ENCODE data around the gene GPD2.

Gene GPD2

DNA sequence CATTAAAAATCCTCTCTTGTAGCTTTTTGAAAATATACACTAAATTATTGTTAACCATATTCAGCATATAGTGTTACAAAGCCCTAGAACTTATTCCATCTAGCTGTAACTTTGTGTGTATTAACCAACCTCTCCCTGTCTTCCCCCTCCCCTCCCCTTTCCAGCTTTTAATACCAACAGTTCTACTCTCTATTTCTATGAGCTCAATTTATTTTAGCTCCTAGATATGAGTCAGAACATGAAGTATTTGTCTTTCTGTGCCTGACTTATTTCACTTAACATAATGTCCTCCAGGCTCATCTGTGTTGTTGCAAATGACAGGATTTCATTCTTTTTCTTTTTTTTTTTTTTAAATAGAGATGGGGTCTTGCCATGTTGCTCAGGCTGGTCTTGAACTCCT lies 45.1 kb downstream of the GPD2 start (continued):
- TF ChIP-seq, protein P1, sequence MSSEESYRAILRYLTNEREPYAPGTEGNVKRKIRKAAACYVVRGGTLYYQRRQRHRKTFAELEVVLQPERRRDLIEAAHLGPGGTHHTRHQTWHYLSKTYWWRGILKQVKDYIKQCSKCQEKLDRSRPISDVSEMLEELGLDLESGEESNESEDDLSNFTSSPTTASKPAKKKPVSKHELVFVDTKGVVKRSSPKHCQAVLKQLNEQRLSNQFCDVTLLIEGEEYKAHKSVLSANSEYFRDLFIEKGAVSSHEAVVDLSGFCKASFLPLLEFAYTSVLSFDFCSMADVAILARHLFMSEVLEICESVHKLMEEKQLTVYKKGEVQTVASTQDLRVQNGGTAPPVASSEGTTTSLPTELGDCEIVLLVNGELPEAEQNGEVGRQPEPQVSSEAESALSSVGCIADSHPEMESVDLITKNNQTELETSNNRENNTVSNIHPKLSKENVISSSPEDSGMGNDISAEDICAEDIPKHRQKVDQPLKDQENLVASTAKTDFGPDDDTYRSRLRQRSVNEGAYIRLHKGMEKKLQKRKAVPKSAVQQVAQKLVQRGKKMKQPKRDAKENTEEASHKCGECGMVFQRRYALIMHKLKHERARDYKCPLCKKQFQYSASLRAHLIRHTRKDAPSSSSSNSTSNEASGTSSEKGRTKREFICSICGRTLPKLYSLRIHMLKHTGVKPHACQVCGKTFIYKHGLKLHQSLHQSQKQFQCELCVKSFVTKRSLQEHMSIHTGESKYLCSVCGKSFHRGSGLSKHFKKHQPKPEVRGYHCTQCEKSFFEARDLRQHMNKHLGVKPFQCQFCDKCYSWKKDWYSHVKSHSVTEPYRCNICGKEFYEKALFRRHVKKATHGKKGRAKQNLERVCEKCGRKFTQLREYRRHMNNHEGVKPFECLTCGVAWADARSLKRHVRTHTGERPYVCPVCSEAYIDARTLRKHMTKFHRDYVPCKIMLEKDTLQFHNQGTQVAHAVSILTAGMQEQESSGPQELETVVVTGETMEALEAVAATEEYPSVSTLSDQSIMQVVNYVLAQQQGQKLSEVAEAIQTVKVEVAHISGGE (tag by site-specific recombination; conservative IDR thresholded peaks at IDR 0.05; ENCODE audit: low read depth), result no peak
- TF ChIP-seq ZNF624 (tag by site-specific recombination; IDR thresholded peaks at IDR 0.05), result no peak

DNA sequence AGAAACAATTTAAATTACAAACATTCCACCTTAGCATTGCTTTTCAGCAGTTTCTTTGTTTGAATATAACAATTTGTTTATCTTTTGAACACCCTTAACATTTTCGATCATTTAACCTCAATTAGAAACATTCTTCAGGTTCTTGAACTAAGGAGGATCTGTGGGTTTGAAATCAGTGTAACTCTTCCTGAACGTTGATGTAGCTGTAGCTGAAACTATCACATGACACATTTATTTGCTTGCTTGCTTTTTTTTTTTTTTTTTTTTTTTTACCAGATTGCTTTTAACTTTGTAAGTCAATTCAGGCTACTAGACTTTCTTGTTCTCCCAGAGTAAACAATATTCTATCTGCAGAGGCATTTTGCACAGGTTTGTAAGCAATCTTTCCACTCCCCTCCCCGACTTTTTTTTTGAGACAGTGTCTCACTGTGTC lies 47.6 kb downstream of the GPD2 start:
- TF ChIP-seq, protein P2, sequence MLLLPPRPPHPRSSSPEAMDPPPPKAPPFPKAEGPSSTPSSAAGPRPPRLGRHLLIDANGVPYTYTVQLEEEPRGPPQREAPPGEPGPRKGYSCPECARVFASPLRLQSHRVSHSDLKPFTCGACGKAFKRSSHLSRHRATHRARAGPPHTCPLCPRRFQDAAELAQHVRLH (tag by site-specific recombination; IDR thresholded peaks at IDR 0.05), result no peak
- TF ChIP-seq, protein P3, sequence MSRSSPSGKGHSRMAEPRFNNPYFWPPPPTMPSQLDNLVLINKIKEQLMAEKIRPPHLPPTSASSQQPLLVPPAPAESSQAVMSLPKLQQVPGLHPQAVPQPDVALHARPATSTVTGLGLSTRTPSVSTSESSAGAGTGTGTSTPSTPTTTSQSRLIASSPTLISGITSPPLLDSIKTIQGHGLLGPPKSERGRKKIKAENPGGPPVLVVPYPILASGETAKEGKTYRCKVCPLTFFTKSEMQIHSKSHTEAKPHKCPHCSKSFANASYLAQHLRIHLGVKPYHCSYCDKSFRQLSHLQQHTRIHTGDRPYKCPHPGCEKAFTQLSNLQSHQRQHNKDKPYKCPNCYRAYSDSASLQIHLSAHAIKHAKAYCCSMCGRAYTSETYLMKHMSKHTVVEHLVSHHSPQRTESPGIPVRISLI (tag by site-specific recombination; IDR thresholded peaks at IDR 0.05), result no peak
- no peak for TF ChIP-seq ZNF664 (tag by site-specific recombination; IDR thresholded peaks at IDR 0.05)
- no peak for TF ChIP-seq HOXD13 (CRISPR knock-in tag; IDR thresholded peaks at IDR 0.05; ENCODE audit: borderline replicate concordance)
- no peak for TF ChIP-seq ZNF366 (tag by site-specific recombination; conservative IDR thresholded peaks at IDR 0.05)
- TF ChIP-seq, protein P4, sequence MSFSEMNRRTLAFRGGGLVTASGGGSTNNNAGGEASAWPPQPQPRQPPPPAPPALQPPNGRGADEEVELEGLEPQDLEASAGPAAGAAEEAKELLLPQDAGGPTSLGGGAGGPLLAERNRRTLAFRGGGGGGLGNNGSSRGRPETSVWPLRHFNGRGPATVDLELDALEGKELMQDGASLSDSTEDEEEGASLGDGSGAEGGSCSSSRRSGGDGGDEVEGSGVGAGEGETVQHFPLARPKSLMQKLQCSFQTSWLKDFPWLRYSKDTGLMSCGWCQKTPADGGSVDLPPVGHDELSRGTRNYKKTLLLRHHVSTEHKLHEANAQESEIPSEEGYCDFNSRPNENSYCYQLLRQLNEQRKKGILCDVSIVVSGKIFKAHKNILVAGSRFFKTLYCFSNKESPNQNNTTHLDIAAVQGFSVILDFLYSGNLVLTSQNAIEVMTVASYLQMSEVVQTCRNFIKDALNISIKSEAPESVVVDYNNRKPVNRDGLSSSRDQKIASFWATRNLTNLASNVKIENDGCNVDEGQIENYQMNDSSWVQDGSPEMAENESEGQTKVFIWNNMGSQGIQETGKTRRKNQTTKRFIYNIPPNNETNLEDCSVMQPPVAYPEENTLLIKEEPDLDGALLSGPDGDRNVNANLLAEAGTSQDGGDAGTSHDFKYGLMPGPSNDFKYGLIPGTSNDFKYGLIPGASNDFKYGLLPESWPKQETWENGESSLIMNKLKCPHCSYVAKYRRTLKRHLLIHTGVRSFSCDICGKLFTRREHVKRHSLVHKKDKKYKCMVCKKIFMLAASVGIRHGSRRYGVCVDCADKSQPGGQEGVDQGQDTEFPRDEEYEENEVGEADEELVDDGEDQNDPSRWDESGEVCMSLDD (tag by site-specific recombination; IDR thresholded peaks at IDR 0.05), result no peak
- no peak for TF ChIP-seq ZNF211 (tag by site-specific recombination; IDR thresholded peaks at IDR 0.05; ENCODE audit: low read depth)
- TF ChIP-seq ZNF114 (tag by site-specific recombination; IDR thresholded peaks at IDR 0.05), result no peak
- TF ChIP-seq ZNF654 (tag by site-specific recombination; IDR thresholded peaks at IDR 0.05; ENCODE audit: low read depth), result no peak
- TF ChIP-seq, protein P5, sequence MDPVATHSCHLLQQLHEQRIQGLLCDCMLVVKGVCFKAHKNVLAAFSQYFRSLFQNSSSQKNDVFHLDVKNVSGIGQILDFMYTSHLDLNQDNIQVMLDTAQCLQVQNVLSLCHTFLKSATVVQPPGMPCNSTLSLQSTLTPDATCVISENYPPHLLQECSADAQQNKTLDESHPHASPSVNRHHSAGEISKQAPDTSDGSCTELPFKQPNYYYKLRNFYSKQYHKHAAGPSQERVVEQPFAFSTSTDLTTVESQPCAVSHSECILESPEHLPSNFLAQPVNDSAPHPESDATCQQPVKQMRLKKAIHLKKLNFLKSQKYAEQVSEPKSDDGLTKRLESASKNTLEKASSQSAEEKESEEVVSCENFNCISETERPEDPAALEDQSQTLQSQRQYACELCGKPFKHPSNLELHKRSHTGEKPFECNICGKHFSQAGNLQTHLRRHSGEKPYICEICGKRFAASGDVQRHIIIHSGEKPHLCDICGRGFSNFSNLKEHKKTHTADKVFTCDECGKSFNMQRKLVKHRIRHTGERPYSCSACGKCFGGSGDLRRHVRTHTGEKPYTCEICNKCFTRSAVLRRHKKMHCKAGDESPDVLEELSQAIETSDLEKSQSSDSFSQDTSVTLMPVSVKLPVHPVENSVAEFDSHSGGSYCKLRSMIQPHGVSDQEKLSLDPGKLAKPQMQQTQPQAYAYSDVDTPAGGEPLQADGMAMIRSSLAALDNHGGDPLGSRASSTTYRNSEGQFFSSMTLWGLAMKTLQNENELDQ (tag by site-specific recombination; IDR thresholded peaks at IDR 0.05; ENCODE audit: low read depth), result no peak
- no peak for TF ChIP-seq ZNF16 (tag by site-specific recombination; IDR thresholded peaks at IDR 0.05; ENCODE audit: low read depth)
- no peak for TF ChIP-seq ZNF112 (tag by site-specific recombination; IDR thresholded peaks at IDR 0.05)
- no peak for TF ChIP-seq ZNF394 (tag by site-specific recombination; IDR thresholded peaks at IDR 0.05; ENCODE audit: borderline replicate concordance)
- TF ChIP-seq ZNF621 (tag by site-specific recombination; IDR thresholded peaks at IDR 0.05), result no peak
- no peak for TF ChIP-seq ZFP41 (tag by site-specific recombination; IDR thresholded peaks at IDR 0.05; ENCODE audit: borderline replicate concordance)
- TF ChIP-seq ZNF48 (tag by site-specific recombination; IDR thresholded peaks at IDR 0.05), result no peak
- H3K4me1 ChIP-seq (ENCODE audit: control insufficient read depth, insufficient read depth, low read length), result no peaks in the 10 kb centered on the region
- POLR2A ChIA-PET, result interaction anchor here (1.1 kb wide), 1 partner anchor 22 kb away, joined by 8 read pairs; no protein-coding TSS in a partner anchor
- H3K36me3 ChIP-seq (ENCODE audit: control insufficient read depth in 2 of 2, insufficient read depth in 1 of 2, low read length in 2 of 2), result no peaks in the 10 kb centered on the region
- no peaks in the 10 kb centered on the region for H3K9me3 ChIP-seq (ENCODE audit: control insufficient read depth, insufficient read depth, low read depth, low read length)
- H3K27ac ChIP-seq (ENCODE audit: extremely low read depth, low read depth, low read length), result no peak overlapping the region
- no peak overlapping the region for H3K4me3 ChIP-seq (ENCODE audit: low read depth, low read length)
- CTCF ChIA-PET, result no interaction called here
